ENCODE measurements around the gene FAM3C.

- no peak for TF ChIP-seq CTCF (IDR thresholded peaks at IDR 0.05)
- no peak for TF ChIP-seq EZH2 (IDR thresholded peaks at IDR 0.05; ENCODE audit: borderline replicate concordance, insufficient read depth, low read depth, low read length, poor library complexity, severe bottlenecking)
These were observed 46.7 kb upstream of the FAM3C start for GRCh38 chr7:121442845-121443244.

Data from B cell (primary cell).